Measurements from ENCODE around the gene CEP95. TPM values are rescaled to one million over a fixed set of nuclear protein-coding genes. Genes with fewer than 3 reads are reported as not detected.

The CEP95 gene
- total RNA-seq, 1 experiment from 2014 or later, result 67.3 TPM

DNA sequence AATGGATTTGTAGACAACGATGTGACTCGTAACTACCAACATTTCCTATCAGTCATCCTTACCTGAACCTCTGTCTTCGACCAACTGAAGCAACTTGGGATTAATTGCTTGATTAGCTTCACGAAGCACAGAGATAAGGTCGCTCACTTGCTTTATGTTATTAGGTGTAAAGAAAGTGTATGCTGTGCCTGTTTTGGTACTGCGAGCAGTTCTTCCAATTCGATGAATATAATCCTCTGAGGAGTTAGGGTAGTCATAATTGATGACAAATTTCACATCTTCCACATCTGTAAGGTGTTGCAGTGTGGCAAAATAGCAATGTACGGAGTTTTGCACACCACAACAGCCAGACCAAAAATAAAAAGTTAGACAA, 6.3 kb upstream of the CEP95 start:
- Histone ChIP-seq H2BK15ac (ENCODE audit: low read depth, low read length) (no peak overlapping the region), H4K5ac (ENCODE audit: insufficient read length, low read depth, low read length) (no peak overlapping the region), H3K56ac (ENCODE audit: insufficient read length, low read depth, low read length) (no peak overlapping the region), H3K9me3 (ENCODE audit: control insufficient read depth, low read depth, low read length) (no peaks in the 10 kb centered on the region), H3K27me3 (ENCODE audit: insufficient read depth, low read length) (no peaks in the 10 kb centered on the region), H3K9ac (ENCODE audit: extremely low read depth, insufficient read length, low read length) (no peak overlapping the region), H3K79me1 (ENCODE audit: insufficient read depth, low read depth, low read length, poor library complexity, severe bottlenecking) (peaks cover 6% of the 10 kb centered on the region), H2AFZ (ENCODE audit: low read length) (no peak overlapping the region), H3K79me2 (ENCODE audit: insufficient read depth, low read length) (peaks cover 18% of the 10 kb centered on the region), H3K23me2 (ENCODE audit: insufficient read length, low read depth, low read length, poor library complexity, severe bottlenecking) (peaks cover 20% of the 10 kb centered on the region), H3K27ac (ENCODE audit: insufficient read length, low read depth, low read length) (no peak overlapping the region), H2BK120ac (ENCODE audit: low read depth, low read length, poor library complexity, severe bottlenecking) (no peak overlapping the region), H3K4me2 (ENCODE audit: insufficient read depth, insufficient read length, low read length) (no peak overlapping the region), H3T11ph (ENCODE audit: low read length) (no peak overlapping the region), H2AK5ac (ENCODE audit: insufficient read length, low read length) (no peak overlapping the region), H4K20me1 (ENCODE audit: control insufficient read depth, insufficient read depth, insufficient read length) (no peaks in the 10 kb centered on the region), H2BK20ac (ENCODE audit: low read depth, low read length, poor library complexity, severe bottlenecking) (no peak overlapping the region), H3K14ac (ENCODE audit: insufficient read depth, low read length) (no peak overlapping the region), H3K23ac (ENCODE audit: insufficient read length, low read depth, low read length) (no peak overlapping the region), H2BK12ac (ENCODE audit: insufficient read length, low read depth, low read length) (no peak overlapping the region), H4K8ac (replicated peaks; ENCODE audit: insufficient read length, low read depth, low read length) (no peak overlapping the region), H2BK5ac (ENCODE audit: insufficient read length, low read length) (no peak overlapping the region), H3K4ac (ENCODE audit: low read depth, low read length) (no peak overlapping the region), H3K4me1 (ENCODE audit: insufficient read depth, low read length) (no peaks in the 10 kb centered on the region; the same call in 1 of the 2 replicates), H3K18ac (ENCODE audit: insufficient read length, low read depth, low read length) (no peak overlapping the region), H4K91ac (ENCODE audit: insufficient read length, low read depth, low read length) (no peak overlapping the region)
- peaks cover 0 to under 1% of the 10 kb centered on the region in 2 experiments; a peak in 2 of 5 replicates for H3K9me3 Mint-ChIP-seq
- H3K27ac Mint-ChIP-seq, result peak overlapping the region in 1 of 3 experiments; percentile 84; a peak in 3 of 7 replicates
- H3K4me1 Mint-ChIP-seq, result peaks cover 53 to 68% of the 10 kb centered on the region in 2 experiments
- H3K27me3 Mint-ChIP-seq (ENCODE audit: low read depth), result peaks cover 6% of the 10 kb centered on the region
- no peak for TF ChIP-seq CTCF (conservative IDR thresholded peaks at IDR 0.05)
- H3K36me3 Mint-ChIP-seq (ENCODE audit: insufficient read depth in 1 of 3, low read depth in 3 of 3), result peaks cover 59 to 78% (median 70%) of the 10 kb centered on the region in 3 experiments
- DNase-seq, result no peak
- peak overlapping the region in 1 of 2 experiments; percentile 49; a peak in 3 of 5 replicates for H3K4me3 Mint-ChIP-seq
- no CpG with 5 or more reads among the region's 8 CpGs for WGBS (ENCODE audit: extremely low coverage, insufficient read length, low lambda C conversion rate)

Data from H9 (cell line).